HG03378 (cell line): ENCODE results near the gene CREB3L4.
"Not testable (repeated sequence)": the region's sequence is repeated elsewhere in the genome, so short reads cannot be mapped to it uniquely, and the experiment has no call there.

Source experiments
- ATAC-seq: cut with Tn5 transposase; IDR thresholded peaks from one replicate; pipeline ENCODE4 v1.9.1; 2021; ENCODE audit warnings: mild to moderate bottlenecking, moderate library complexity; ENCODE audit not compliant: unreplicated experiment

CREB3L4 gene

GRCh38 chr1:153984123-153984894, 16.6 kb downstream of the CREB3L4 start:
- ATAC-seq: no peak

GRCh38 chr1:153985341-153985912, 17.7 kb downstream of the CREB3L4 start:
- no peak for ATAC-seq

- ATAC-seq: no peak
Observed at GRCh38 chr1:153985941-153986761, 18.4 kb downstream of the CREB3L4 start, which contains the start of gene RAB13. Gene RAB13, minus strand, starts transcription at chr1:153986339. Its CDS starts 103 bp downstream, at chr1:153986236.

GRCh38 chr1:153987621-153988020, 19.9 kb downstream of the CREB3L4 start:
- ATAC-seq: no peak

- peak; percentile 67 for ATAC-seq
Observed at GRCh38 chr1:153990468-153991150, 22.9 kb downstream of the CREB3L4 start, which contains the start of gene RPS27. Gene RPS27, plus strand, starts transcription at chr1:153990762. Its CDS starts 35 bp downstream, at chr1:153990797.

GRCh38 chr1:153991151-153991630, 23.5 kb downstream of the CREB3L4 start:
- no peak for ATAC-seq

GRCh38 chr1:153991806-153992205, 24.1 kb downstream of the CREB3L4 start:
- ATAC-seq: no peak

GRCh38 chr1:153995202-153995601, 27.5 kb downstream of the CREB3L4 start:
- no peak for ATAC-seq

GRCh38 chr1:153995640-153996039, 27.9 kb downstream of the CREB3L4 start:
- ATAC-seq: no peak

- ATAC-seq: not testable (repeated sequence)
Observed at GRCh38 chr1:153996882-153997281, 29.2 kb downstream of the CREB3L4 start.

GRCh38 chr1:154000420-154000819, 32.7 kb downstream of the CREB3L4 start:
- no peak for ATAC-seq

GRCh38 chr1:154006136-154006535, 38.4 kb downstream of the CREB3L4 start:
- ATAC-seq: no peak

GRCh38 chr1:154012129-154012528, 44.4 kb downstream of the CREB3L4 start:
- no peak for ATAC-seq

- ATAC-seq: not testable (repeated sequence)
Observed at GRCh38 chr1:154012543-154012942, 44.8 kb downstream of the CREB3L4 start.

- ATAC-seq: no peak
Observed at GRCh38 chr1:154014154-154014907, 46.6 kb downstream of the CREB3L4 start.

GRCh38 chr1:154019269-154019668, 51.6 kb downstream of the CREB3L4 start:
- no peak for ATAC-seq

- ATAC-seq: no peak
Observed at GRCh38 chr1:154019940-154020339, 52.2 kb downstream of the CREB3L4 start.
